HCT116 (cell line): ENCODE results near the gene VAV1.

ENCODE experiments used
- CEBPB ChIP-seq: IDR thresholded peaks from 2 replicates; pipeline ENCODE4 v1.6.1; 2012; ENCODE audit warnings: low read depth
- POLR2AphosphoS5 ChIP-seq: IDR thresholded peaks from 2 replicates; pipeline ENCODE4 v1.6.1; 2011; ENCODE audit warnings: mild to moderate bottlenecking, low read depth, low read length, moderate library complexity

- TF ChIP-seq CEBPB (no peak), POLR2AphosphoS5 (no peak)
These were observed 44.2 kb upstream of the VAV1 start for GRCh38 chr19:6728346-6728745.
